NCI-H1694 treated with DMSO at 0.1 percent for 48 hours (cell line): ENCODE measurements around the gene CCDC187.
A peak's percentile ranks its signal among the peaks of the same experiment; 100 is the strongest.
"Not testable (repeated sequence)": the region's sequence is repeated elsewhere in the genome, so short reads cannot be mapped to it uniquely, and the experiment has no call there.

ENCODE experiments used
- DNase-seq: peaks from one replicate; lab custom pipeline; 2025; lab: John Stamatoyannopoulos, UW

Gene CCDC187

GRCh38 chr9:136266641-136267040 lies 37.3 kb downstream of the CCDC187 start:
- DNase-seq, result not testable (repeated sequence)

DNA sequence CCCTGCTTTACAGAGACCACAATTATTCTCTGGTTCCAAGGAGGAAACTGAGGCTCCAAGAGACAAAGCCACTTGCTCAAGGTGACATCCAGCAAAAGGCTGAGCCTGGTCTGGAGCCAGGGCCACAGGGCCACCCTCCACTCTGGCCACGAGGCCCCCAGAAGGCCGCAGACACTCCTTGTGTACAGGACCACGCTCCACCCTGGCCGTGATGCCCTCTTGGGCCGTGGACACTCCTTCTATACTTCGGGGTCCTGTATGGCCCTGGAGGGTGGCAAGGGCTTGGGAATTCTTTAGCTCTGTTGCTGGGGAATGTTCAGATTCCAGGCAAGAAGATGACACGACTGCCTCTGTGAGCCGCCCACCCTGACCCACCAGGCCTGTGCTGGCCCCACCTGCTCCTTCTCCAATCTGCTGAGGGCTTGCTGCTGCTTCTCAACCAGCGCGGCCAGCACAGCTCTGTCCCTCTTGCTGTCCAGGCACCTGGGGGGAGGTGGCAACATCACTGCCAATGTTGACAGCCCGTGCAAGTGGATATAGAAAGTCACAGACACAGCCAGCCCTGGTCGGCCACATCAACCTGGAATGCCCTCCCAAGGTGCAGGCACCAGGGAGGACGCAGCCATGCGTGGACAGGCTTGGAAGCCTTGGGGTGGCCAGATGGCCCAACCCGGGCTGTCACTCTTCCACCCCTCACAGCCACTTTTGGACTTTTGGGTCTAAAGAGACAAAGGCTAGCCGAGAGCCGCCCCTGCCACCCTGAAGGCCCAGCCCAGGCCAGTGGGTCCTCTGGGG lies 38.1 kb downstream of the CCDC187 start:
- no peak for DNase-seq

- no peak for DNase-seq
Observed at GRCh38 chr9:136264441-136265405, 39.2 kb downstream of the CCDC187 start.

GRCh38 chr9:136264031-136264430 lies 39.9 kb downstream of the CCDC187 start:
- DNase-seq, result peak; percentile 41

GRCh38 chr9:136262671-136263178 lies 41.2 kb downstream of the CCDC187 start:
- DNase-seq, result no peak

- DNase-seq, result no peak
Observed at GRCh38 chr9:136261686-136262430, 42.0 kb downstream of the CCDC187 start.

DNA sequence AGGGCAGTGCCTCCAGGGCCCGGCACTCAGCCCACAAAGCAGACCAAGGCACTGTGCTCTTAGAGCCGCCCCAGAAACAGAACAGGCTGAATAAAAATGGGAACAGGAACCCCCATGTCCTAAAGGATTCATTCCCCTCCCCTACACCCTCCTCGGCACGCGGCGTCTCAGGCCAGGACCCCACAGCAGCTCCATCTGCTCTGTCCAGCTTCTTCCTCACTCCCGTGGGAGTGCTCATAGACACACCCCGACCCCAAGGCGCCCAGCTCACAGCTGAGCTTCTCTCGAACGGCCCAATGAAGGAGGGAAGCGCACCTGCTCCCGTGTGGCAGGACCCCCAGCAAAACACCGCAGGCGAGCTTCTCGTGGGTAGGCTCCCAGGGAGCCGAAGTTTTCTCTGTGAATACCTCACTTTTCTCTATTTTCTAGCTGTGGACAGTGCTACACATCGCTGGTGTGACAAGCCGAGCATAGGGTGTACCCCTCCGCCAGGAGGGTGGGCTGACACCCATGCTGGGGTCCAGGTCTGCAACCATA lies 42.9 kb downstream of the CCDC187 start:
- no peak for DNase-seq

GRCh38 chr9:136260521-136260920 lies 43.4 kb downstream of the CCDC187 start:
- DNase-seq, result no peak

- no peak for DNase-seq
Observed at GRCh38 chr9:136259836-136260235, 44.1 kb downstream of the CCDC187 start.

DNA sequence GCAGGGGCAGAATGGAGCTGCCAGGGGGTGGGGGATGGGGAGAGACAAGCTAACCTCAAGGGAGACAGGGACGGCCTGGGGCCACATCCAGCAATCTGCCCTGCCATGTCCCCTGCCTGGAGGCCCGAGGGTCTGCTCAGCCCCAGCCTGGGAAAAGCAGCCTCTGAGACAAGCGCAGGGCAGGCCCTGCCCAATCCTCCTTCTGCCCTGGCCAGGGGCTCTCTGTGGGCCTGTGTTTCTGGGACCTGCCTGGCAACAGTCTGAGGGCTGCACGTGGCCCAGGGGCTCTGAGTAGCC lies 44.4 kb downstream of the CCDC187 start:
- no peak for DNase-seq

GRCh38 chr9:136258786-136259516 lies 44.9 kb downstream of the CCDC187 start:
- no peak for DNase-seq

- no peak for DNase-seq
Observed at GRCh38 chr9:136258299-136258625, 45.6 kb downstream of the CCDC187 start.

DNA sequence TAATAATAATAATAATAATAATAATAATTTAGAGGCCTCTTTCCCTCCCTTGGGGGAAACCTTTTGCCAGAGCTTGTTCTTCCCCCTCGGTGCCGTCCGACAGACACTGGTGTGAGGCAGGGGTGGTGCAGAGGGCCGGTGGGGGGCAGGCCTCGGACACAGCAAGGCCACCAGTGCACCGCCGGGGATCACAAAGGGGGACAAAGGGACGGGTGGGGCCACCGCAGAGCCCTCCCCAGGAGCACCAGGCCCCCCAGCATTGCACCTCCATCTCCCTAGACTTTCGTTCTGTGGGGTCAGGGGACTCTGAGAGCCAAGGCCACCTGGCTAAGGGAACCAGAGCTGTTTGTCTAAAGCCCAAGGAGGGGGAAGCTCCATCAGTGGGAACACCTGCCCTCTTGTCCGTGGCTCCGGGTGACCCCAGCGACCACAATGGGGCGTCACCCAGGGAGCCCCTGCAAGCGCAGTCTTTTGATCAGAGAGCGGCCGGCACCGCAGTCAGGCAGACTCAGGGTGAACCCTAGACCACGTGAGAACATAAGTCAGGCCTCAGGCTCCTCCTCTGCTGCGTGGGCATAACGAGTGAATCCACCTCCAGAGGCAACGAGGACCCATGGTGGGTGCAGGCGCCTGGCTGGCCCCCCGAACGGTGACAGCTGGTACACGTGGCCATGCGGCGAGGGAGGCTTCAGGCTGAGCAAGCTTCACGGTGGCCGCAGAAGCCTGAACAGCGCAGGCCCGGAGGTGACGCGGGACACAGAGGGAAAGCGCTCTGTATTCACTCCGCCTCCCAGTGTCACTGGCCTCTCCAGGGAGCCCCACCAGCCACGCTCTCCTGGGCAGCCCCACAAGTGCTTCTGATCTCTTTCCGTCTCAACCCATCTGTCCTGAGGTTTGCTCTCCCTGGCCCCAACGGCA lies 46.3 kb downstream of the CCDC187 start:
- no peak for DNase-seq

- DNase-seq, result no peak
Observed at GRCh38 chr9:136255896-136256890, 47.7 kb downstream of the CCDC187 start.

GRCh38 chr9:136255166-136255538 lies 48.7 kb downstream of the CCDC187 start:
- no peak for DNase-seq

DNA sequence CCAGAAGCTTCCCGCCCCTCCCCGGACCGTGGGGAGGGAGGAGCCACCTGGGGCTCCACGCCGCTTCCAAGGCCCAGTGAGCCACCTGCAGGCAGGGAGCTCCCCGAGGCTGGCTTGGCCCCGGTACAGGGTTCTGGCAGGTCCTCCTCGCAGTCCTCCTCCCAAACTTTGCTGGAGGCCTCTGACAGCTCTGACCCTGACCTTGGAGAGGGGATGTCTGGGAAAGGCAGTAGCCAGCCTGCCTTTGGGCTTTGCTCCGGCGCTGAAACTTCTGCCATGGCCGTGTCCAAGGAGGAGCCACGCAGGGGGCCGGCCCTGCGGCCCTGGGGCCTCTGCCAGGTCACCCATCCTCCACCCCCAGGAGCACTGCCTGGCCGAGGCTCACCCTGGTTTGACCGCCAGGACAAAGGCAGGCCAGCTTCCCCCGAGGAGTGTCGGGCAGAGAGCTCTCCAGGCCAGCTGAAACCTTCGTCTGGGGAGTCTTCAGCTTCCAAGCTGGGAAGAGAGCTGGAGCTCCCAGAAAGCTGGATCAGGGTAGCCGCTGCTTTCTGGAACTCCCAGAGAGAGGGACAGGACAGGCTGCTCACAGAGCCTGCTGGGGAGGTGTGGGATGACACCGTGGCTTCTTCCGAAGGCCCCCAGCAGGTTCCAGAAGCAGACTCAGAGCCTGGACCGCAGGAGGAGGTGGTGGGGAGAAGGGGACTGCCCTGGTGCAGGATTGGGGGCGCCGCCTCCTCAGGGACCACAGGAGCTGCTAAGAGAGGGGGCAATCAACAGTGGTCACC lies 49.3 kb downstream of the CCDC187 start:
- DNase-seq, result no peak

DNA sequence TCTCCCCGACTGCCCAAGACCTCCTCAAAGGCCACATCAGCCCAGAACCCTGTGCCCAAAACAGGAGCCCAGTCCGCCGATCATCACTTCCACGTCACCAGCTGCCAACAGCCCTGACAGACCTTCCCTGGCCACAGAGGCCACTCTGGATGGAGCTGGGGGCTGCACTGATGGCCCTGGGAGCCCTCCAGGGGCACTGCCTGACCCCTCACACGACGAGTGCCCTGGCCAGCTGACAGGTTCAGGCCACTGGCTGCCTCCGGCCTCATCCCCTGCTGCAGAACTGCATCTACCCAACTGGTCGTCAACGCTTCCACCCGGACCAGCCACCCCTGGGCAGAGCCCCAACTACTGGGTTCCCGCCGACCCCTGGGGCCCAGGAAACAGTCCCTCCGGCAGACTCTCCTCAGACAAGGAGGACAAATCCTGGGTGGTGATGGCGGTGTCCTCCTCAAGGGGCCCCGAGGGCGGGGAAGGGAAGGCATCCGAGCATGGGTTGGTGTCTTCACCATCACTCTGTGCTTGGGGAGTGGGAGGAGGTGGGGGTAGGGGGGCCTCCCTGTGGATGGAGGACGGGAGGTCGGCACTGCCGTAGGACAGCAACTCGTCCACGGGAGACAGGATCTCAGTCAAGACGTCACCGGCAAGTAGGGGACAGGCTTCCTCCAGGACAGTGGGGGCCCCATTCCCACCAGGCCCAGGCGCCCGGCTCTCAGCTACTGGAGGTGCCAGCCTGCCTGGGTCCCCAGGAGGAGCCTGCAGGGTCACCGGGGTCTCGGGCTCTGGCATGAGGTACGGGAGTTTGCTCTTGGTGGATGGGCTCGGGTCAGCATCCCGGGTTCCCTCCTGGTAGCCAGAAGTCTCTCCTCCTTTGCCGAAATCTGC lies 50.4 kb downstream of the CCDC187 start:
- DNase-seq, result no peak
